Activated CD4-positive, CD25-positive, alpha-beta regulatory T cell (primary cell): Measurements from ENCODE around the gene DCUN1D1.
"Not testable (repeated sequence)": the region's sequence is repeated elsewhere in the genome, so short reads cannot be mapped to it uniquely, and the experiment has no call there.

Experiments used
- DNase-seq, 4 experiments: peaks; one replicate each; lab custom pipeline; 2025; lab: John Stamatoyannopoulos, UW

DCUN1D1 gene

DNA sequence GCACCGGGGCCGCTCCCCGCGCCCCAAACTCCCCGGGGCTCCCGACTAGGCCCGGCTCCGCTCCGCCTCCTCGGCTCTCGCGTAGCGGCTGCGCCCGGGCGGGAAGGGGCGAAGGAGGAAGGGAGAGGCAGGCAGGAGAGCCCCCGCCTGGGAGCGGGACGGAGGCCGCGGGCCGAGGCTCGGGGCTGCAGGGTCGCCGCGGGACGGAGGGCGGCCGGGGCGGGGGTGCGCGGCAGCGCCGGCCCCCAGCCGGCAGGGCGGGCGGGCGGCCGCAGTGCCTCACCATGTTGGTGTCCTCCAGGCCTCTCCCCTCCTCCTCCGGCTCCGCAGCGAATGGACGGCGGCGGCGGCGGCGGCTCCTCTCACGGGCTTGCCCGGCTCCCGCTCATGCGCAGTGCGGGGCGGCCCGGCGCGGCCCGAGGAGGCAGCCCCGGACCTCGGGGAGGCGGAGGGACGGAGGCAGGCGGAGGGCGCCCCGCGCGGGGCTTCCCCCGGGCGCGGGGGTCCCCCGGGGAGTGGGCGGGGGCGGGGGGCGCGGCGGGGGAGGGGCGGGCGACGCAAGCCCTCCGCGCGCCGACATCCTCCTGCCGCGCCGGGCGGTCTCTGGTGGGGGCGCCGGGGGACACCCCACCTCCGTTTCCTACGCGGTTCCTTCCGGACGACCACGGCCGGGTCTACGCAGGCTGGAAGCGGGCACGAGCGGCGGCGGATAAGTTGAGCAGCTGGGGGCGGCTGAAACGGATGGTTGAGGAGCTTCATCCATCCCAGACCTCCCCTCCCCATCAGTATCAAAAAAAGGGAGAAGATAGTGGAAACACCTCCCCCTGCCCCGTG lies at the start of gene DCUN1D1:
TSS of gene DCUN1D1 (minus strand) at position 335 of the 834 bp plus-strand sequence. CDS start at position 286, 49 bp downstream.
- peak; percentile 76 to 80 (median 78) for DNase-seq

DNA sequence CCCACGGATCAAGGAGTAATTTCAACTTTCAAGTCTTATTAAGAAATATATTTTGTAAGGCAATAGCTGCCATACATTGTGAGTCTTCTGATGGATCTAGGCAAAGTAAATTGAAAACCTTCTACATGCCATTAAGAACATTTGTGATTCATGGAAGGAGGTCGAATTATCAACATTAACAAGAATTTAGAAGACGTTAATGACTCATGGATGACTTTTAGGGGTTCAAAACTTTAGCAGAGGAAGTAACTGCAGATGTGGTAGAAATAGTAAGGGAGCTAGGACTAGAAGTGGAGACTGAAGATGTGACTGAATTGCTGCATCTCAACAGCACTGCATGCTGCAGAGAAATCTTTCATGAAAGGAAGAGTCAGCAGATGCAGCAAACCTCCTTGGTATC lies 48.1 kb upstream of the DCUN1D1 start:
- DNase-seq: no peak

DNA sequence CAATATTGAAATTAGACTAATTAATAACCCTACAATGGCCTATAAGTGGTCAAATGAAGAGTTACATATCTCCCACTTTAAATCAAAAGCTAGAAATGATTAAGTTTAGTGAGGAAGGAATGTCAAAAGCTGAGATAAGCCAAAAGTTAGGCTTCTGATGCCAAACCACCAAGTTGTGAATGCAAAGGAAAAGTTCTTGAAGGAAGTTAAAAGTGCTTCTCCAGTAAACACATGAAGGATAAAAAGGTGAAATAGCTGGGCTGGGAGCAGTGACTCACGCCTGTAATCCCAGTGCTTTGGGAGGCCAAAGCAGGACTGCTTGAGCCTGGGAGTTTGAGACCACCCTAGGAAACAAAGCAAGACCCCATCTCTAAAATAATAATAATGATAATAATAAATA lies 46.9 kb upstream of the DCUN1D1 start:
- DNase-seq: no peak

DNA sequence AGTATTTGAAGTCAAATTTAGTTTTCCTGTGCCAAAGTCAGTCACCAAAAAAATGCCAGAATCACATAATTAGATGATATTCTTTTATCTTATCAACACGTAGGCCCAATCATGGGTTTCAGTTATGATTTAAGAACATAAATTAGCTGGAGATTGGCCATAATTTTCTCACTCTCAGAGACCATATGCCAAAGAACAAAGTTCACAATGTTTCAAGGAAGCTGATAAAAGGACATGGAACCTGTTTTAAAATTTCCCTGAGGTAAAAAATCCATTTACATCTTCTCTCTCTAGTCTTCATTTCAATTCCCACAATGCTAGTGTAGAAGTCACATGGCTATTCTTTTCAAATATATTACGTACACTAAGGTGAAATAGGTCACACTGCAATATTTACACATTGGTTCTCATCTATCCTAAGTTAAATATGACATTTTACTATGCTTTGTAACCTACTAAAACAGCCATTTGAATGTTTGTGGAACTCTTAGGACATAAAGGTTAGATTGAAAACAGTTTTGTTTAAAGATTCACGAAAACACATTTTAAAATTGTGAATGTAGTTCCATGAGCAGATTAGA lies 42.7 kb upstream of the DCUN1D1 start:
- no peak for DNase-seq

DNA sequence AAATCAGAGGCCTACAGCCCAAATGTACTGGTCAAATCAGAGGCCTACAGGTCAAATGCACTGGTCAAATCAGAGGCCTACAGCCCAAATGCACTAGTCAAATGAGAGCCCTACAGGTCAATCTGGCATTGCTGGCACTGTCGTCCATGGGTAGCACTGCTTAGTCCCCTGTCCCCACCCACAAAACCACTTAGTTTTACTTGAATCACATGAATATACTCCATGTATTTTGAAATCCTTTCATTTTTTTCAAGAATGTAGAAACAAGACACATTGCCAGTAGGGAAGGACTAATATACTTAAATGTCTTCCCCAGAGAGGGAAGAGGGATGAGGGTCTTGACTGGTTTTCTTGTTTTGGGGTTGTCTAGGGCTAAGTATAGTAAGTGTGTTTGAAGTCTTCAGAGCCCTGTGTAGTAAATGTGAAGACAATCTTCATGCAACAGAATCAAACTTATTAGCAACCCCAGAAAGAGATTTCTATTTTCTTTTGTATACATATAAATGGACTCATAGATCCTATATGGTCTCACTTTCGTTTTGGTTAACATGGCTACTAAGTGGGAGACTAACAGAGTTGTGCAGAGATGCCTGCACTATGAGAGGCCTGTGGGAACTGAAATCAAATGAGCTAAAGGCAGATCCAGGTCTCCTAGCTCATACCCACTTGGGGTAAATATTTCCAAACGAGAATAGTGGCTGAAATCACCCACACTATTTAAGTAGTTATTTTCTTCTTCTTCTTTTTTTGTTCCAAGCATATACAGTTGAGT lies 38.3 kb upstream of the DCUN1D1 start:
- no peak for DNase-seq

DNA sequence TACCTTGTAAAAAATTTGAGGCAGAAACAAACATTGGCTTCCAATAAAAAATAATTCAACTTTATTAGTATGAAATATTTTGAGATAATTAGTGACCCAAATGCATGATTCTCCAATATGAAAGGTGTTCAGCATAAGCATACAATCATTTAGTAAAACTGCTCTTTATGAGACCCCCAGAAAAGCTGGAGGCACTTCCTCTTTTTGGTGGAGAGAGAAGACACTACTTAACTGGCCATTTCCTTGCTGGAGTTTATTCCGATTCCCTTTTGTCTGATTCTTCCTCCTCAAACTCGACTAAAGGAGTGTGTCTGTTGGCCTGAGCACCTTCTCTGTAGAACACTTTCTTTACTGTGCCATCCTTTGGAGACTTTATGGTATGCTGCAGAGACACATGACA lies 34.8 kb upstream of the DCUN1D1 start:
- no peak for DNase-seq

DNA sequence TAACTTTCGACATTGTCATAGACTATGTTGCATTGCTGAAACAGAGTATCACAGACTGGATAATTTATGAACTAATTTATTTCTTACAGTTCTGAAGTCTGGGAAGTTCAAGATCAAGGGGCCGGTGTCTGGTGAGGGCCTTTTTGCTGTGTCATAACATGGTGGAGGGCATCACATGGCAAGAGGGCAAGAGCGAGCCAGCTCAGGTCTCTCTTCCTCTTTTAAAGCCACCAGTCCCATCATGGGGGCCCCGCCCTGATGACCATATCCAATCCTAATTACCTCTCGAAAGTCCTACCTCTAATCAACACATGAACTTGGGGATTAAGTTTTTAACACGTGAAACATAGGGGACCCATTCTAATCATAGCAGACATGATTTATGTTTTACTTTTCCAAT lies 33.5 kb upstream of the DCUN1D1 start:
- DNase-seq: no peak

DNA sequence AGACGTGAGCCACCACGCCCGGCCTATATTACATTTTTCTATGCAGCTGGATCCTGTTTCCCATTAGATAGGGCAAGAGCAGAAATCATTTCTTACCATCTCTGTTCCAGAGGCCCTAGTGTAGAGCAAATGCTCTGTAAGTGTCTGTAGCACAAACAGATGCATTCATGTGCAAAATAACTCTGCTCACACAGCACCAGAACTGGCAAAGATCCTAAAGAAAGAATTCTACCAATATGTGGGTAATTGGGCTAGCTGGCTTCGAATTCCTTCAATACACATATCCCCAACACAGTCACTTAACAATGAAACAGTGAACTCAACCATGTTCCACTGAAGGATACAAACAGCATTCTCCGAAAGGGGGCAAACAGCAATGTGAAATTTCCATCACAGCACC lies 32.7 kb upstream of the DCUN1D1 start:
- no peak for DNase-seq

DNA sequence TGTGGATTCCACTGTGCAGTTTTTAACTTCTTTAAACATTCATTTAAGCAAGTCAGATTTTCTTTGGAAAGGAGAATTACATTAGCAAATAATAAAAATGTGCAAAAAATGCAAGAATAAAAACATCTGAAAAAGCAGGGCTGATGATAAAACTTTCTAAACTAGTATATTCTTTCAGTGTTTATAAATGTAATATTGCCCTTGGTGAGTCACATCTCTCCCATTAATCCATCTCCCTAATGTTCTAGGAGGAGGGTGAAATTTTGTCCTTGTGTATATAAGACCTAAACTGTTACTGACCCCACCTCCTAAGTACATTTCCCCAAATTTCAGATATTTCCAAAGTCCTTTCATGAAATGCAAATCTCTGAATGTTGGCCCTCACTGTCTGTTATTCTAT lies 28.5 kb upstream of the DCUN1D1 start:
- DNase-seq: no peak

DNA sequence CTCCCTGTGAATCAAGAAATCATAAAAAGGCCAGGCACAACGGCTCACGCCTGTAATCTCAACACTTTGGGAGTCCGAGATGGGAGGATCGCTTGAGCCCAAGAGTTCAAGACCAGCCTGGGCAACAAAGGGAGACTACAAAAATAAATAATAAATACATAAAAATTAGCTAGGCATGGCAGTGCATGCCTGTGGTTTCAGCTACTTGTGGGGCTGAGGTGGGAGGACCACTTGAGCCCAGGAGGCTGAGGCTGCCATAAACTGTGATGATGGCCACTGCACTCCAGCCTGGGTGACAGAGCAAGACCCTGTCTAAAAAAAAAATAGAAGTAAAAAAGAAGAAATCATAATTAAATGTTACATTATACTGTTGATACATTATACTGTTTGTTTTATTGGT lies 28.0 kb upstream of the DCUN1D1 start:
- no peak for DNase-seq

DNA sequence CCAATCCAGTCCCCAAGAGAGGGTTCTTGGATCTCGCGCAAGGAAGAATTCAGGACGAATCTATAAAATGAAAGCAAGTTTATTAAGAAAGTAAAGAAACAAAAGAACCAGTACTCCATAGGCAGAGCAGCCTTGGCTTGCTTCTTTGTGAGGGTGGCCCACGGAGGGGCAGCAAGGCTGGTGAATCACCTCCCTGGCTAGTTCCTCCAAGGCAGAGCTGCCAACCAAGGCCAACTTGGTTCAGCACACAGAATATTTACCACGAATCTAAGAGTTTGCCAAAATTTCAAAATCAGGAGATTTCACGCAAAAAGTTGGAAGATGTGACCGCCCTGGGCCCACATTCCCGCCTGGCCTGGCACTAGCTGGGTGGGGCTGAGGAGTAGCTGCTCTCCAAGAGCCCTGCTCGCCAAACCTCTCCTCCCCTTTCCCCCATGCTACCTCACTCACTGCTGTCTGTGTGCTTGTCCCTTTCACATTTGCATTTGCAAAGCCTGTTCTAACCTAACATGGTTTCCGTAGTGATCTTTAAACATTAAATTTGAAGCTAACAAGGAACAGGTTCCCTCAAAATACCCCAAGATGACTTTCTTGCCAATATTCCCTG lies 26.2 kb upstream of the DCUN1D1 start:
- no peak for DNase-seq

DNA sequence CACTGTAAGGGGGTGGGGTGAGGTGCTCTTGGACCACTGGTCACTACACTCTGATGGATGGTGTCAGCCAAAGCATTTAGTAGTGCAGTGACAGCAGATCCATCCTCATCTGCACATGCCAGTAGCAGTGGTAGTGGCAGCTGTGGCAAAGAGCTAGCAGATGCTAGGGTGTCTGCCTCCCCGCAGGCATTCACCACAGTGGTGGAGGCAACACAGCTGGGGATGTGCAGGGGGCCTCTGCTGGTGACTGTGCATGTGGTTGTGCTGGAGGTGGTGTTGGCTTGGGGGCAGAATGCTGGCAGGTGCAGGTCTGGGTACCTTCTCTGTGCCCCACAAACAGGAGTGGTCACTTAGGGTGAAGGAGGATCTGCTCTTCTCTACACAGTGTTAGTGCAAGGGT lies 19.4 kb upstream of the DCUN1D1 start:
- no peak for DNase-seq

DNA sequence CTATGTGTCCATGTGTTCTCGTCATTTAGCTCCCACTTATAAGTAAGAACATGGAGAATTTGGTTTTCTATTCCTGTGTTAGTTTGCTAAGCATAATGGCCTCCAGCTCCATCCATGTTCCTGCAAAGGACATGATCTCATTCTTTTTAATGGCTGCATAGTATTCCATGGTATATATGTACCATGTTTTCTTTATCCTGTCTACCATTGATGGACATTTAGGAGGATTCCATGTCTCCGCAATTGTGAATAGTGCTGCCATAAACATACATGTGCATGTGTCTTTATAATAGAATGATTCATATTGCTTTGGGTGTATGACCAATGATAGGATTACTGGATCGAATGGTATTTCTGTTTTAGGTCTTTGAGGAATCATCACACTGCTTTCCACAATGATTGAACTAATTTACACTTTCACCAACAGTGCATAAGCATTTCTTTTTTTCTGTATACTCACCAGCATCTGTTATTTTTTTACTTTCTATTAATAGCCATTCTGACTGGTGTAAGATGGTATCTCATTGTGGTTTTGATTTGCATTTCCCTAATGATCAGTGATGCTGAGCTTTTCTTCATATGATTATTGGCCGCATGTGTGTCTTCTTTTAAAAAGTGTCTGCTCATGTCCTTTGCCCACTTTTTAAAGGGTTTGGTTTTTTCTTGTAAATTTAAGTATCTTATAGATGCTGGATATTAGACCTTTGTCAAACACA lies 13.3 kb upstream of the DCUN1D1 start:
- not testable (repeated sequence) for DNase-seq

DNA sequence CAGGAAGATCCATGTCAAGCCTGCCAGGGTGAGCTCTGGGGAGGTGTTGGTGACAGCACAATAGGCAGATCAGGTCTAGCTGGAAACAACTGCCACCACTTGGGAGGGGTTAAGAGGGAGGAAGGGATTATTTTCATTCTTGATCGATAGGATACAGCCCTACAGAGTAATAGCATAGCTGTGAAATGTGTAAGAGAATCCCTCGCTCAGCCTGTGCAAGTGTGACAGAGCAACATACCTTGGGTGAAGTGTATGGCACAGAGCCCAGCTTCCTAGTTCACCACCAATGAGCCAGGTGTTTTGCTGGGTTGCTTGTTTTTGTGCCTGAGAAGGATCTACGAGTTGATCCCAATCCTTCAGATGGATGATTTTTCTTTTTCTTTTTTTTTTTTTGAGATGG lies 9.2 kb upstream of the DCUN1D1 start:
- no peak for DNase-seq

DNA sequence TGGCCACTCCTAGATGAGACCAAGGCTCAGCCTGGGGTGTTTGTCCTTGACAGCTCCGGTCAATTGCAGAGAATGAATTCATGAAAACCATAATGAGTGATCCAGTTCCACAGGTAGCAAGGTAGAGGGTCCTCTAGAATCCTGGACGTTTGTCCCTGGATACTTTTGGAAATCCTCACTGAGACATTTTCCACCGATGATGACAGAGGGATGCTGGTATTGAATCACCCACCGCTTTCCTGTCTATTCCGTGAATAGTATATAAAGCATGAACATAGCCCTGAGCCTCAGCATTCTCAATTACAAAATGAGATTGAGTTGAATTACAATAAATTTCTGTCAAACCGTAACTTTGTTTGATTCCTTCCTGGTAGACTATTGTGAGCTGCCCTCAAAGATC lies 5.7 kb upstream of the DCUN1D1 start:
- no peak for DNase-seq

DNA sequence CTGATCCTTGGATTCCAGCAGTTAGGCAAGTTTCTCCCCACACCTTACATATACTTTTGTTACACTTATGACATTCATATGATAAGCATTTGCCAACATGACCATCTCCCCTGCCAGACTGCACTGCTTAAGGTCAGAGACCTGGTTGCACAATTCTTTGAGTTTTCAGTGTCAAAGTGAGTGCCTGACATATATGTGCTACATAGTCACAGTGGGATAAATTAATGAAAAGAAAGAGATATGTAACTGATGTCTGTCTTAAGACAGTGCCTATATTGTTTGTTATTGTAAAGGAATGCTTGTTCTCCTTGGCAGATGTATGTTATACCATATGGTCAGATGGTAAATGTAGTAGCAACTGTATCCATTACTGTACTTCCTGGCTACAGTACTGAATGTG lies 3.5 kb upstream of the DCUN1D1 start:
- DNase-seq: no peak

DNA sequence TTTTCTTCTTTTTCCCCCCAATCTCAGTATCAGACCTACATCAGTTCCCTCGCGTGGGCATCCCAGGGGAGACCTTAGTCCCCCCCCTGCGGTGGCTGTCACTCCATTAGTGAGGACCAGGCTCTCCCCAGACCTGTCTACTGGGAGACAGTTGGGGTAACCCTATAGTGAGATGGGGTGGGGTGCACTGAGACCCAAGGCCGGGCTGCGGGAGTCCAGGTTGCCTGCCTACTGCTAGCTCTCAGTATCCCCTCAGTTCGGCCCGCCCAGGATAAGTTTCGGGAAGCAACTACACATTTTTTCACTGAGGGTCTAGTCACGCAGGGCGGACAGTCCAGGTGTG lies 671 bp upstream of the DCUN1D1 start:
- DNase-seq: no peak

DNA sequence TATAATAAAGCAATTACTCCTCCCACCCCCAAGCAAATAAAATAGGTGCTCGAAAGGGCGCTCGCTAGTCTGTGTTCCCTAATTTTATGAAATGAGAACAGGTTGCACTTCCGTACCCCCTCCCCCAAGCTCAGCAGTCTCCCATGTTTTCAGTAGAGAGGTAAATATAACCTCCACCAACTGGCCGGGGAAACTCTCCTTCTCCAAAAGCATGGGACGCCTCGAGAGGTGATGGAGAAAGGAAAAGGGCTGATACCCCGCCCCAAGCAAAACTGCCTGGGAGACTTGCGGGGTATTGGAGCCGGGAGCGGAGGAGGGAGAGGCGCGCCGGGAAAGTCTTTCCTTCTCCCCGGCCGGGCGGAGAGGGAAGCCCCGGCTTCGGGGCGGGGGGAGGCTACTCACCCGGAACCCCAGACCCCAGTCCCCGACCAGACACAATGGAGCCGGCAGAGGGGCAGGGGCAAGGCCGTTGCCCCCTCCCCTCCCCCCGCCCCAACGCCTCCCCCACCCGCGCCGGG lies 605 bp downstream of the DCUN1D1 start:
- no peak for DNase-seq

DNA sequence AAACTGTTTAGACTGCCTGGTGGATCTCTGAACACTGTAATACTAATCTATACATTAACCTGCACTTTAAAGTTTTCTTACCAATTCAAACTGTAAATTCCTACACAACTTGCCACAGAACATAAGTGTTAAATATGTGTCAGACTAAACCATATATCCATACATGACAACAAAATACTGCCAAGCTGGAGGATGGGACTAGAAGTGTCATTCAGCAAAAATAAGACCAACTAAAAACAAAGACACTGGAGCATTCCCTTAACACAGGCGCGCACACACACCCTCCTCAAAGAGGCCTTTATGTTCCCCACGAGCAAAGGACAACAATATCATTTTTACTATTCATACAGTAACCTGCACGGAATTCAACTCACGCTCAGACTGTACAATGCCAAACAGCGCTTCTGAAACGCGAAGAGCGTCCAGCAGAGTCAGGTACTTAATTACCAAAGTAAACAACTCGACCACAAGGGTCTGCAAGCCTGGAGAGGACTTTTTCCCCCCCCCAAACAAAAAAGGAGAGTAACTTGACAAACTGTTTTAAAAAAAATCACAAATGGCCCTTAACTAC lies 1.1 kb downstream of the DCUN1D1 start:
- DNase-seq: no peak

DNA sequence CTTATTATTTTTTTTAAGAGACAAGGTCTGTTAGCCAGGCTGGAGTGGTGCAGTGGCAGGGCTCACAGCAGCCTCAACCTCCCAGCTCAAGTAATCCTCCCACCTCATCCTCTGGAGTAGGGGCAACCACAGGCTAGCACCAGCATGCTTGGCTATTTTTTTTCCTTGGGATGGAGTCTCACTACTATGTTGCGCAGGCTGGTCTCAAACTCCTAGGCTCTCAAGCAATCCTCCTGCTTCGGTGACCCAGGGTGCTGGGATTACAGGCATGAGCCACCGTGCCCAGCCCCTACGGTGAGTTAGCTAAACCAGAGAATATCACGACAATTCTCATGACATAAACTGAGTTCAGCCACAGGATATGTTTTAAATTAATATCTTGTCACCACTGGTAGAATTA lies 2.0 kb downstream of the DCUN1D1 start:
- no peak for DNase-seq

DNA sequence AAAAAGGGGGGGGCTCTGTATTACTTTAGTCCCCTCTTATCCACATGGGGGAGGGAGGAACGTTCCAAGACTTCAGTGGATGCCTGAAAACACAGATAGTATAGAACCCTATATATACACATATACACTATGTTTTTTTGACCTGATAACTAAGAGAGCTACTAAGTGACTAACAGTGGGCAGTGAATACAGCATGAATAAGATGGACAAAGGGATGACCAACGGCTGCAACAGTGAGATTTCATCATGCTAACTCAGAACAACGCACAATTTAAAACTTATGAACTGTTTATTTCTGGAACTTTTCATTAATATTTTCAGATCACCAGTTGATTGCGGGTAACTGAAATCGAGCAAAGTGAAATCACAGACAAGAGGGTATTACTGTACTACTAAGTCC lies 7.3 kb downstream of the DCUN1D1 start:
- no peak for DNase-seq

DNA sequence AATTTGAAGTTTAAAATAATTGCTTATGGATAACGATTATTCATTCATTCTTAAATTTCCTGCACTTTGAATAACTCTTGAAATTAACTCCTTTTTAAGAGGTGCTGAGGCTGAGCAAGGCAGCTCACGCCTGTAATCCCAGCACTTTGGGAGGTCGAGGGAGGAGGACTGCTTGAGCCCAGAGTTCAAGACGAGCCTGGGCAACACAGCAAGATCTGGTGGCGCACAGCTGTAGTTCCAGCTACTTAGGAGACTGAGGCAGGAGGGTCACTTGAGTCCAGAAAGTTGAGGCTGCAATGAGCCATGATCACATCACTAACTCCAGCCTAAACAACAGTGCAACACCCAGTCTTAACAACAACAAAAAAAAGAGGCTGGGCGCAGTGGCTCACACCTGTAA lies 8.0 kb downstream of the DCUN1D1 start:
- no peak for DNase-seq
